ENCODE data around the gene MRPS30.

- no peak for TF ChIP-seq EZH2 (IDR thresholded peaks at IDR 0.05; ENCODE audit: borderline replicate concordance, insufficient read depth, low read length, poor library complexity, severe bottlenecking)
- TF ChIP-seq, protein P1, sequence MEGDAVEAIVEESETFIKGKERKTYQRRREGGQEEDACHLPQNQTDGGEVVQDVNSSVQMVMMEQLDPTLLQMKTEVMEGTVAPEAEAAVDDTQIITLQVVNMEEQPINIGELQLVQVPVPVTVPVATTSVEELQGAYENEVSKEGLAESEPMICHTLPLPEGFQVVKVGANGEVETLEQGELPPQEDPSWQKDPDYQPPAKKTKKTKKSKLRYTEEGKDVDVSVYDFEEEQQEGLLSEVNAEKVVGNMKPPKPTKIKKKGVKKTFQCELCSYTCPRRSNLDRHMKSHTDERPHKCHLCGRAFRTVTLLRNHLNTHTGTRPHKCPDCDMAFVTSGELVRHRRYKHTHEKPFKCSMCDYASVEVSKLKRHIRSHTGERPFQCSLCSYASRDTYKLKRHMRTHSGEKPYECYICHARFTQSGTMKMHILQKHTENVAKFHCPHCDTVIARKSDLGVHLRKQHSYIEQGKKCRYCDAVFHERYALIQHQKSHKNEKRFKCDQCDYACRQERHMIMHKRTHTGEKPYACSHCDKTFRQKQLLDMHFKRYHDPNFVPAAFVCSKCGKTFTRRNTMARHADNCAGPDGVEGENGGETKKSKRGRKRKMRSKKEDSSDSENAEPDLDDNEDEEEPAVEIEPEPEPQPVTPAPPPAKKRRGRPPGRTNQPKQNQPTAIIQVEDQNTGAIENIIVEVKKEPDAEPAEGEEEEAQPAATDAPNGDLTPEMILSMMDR (IDR thresholded peaks at IDR 0.05; ENCODE audit: poor library complexity, severe bottlenecking): no peak
- no peak for TF ChIP-seq SMC3 (conservative IDR thresholded peaks at IDR 0.05; ENCODE audit: poor library complexity)
- no peak for TF ChIP-seq POLR2AphosphoS5 (IDR thresholded peaks at IDR 0.05)
Observed at GRCh38 chr5:44833249-44833648, 24.5 kb downstream of the MRPS30 start.
